Mucosa of rectum (tissue), 2 donors: Measurements from ENCODE around the gene RTN4RL2.
A peak's percentile ranks its signal among the peaks of the same experiment; 100 is the strongest.

Experiments
- H3K27ac ChIP-seq, 2 donors: one replicate each; pipeline ENCODE4 v1.7.0; 2013; ENCODE audit warnings: inconsistent platforms in 2 of 2, low read depth in 2 of 2, low read length in 2 of 2
- H3K27me3 ChIP-seq, 2 donors: one replicate each; pipeline ENCODE4 v1.7.0; 2013; ENCODE audit warnings: low read length in 2 of 2; ENCODE audit not compliant: control insufficient read depth in 2 of 2, insufficient read depth in 2 of 2
- H3K36me3 ChIP-seq, 2 donors: one replicate each; pipeline ENCODE4 v1.7.0; 2013; ENCODE audit warnings: low read length in 2 of 2; ENCODE audit not compliant: control insufficient read depth in 2 of 2, insufficient read depth in 2 of 2
- H3K4me1 ChIP-seq, 2 donors: one replicate each; pipeline ENCODE4 v1.7.0; 2013; ENCODE audit warnings: low read length in 2 of 2, mild to moderate bottlenecking in 1 of 2; ENCODE audit not compliant: control insufficient read depth in 2 of 2, insufficient read depth in 2 of 2
- H3K4me3 ChIP-seq, 2 donors: one replicate each; pipeline ENCODE4 v1.7.0; 2013; ENCODE audit warnings: low read length in 2 of 2
- H3K9ac ChIP-seq, 2 donors: one replicate each; pipeline ENCODE4 v1.7.0; 2013; ENCODE audit warnings: low read length in 2 of 2, low read depth in 1 of 2, mild to moderate bottlenecking in 1 of 2
- H3K9me3 ChIP-seq, 2 donors: one replicate each; pipeline ENCODE4 v1.7.0; 2013; ENCODE audit warnings: low read length in 2 of 2; ENCODE audit not compliant: control insufficient read depth in 2 of 2
- donor health status: healthy.
- donor health status: Normal muscosa, but diverticular disease.

Gene RTN4RL2

GRCh38 chr11:57424137-57424791 is 36.1 kb upstream of the RTN4RL2 start:
- Histone ChIP-seq H3K4me1 (peaks cover 27 to 30% of the 10 kb centered on the region in 2 donors), H3K36me3 (peaks cover 0 to 8% of the 10 kb centered on the region in 2 donors), H3K27ac (peak overlapping the region; percentile 35 to 38), H3K27me3 (no peaks in the 10 kb centered on the region), H3K4me3 (no peak overlapping the region), H3K9ac (no peak overlapping the region), H3K9me3 (no peaks in the 10 kb centered on the region)

GRCh38 chr11:57424792-57425564 is 35.4 kb upstream of the RTN4RL2 start:
- Histone ChIP-seq H3K9me3 (no peaks in the 10 kb centered on the region), H3K9ac (peak overlapping the region; percentile 9 to 37), H3K36me3 (peaks cover 0 to 5% of the 10 kb centered on the region in 2 donors), H3K4me3 (peak overlapping the region; percentile 19 to 49), H3K27me3 (no peaks in the 10 kb centered on the region), H3K27ac (peak overlapping the region; percentile 69 to 81), H3K4me1 (peaks cover 27 to 30% of the 10 kb centered on the region in 2 donors)

- Histone ChIP-seq H3K9me3 (no peaks in the 10 kb centered on the region), H3K4me3 (peak overlapping the region; percentile 54 to 71), H3K27ac (peak overlapping the region; percentile 69 to 81), H3K36me3 (no peaks in the 10 kb centered on the region), H3K4me1 (peaks cover 27 to 30% of the 10 kb centered on the region in 2 donors), H3K9ac (peak overlapping the region; percentile 37 to 38), H3K27me3 (no peaks in the 10 kb centered on the region)
Measured at GRCh38 chr11:57425565-57426438, 34.5 kb upstream of the RTN4RL2 start.

GRCh38 chr11:57426439-57426928 is 33.8 kb upstream of the RTN4RL2 start:
- no peaks in the 10 kb centered on the region for H3K36me3 ChIP-seq
- no peaks in the 10 kb centered on the region for H3K27me3 ChIP-seq
- H3K4me1 ChIP-seq: peaks cover 27 to 30% of the 10 kb centered on the region in 2 donors
- no peaks in the 10 kb centered on the region for H3K9me3 ChIP-seq
- H3K27ac ChIP-seq: peak overlapping the region; percentile 69 to 81
- peak overlapping the region; percentile 62 to 66 for H3K9ac ChIP-seq
- H3K4me3 ChIP-seq: peak overlapping the region; percentile 54 to 71

- H3K9me3 ChIP-seq: no peaks in the 10 kb centered on the region
- peak within 1 kb of the TSS; percentile 54 to 71 for H3K4me3 ChIP-seq
- peak within 1 kb of the TSS; percentile 69 to 81 for H3K27ac ChIP-seq
- no peaks in the 10 kb centered on the region for H3K36me3 ChIP-seq
- H3K9ac ChIP-seq: peak within 1 kb of the TSS; percentile 62 to 66
- H3K27me3 ChIP-seq: no peaks in the 10 kb centered on the region
- H3K4me1 ChIP-seq: peaks cover 27 to 30% of the 10 kb centered on the region in 2 donors
Measured at GRCh38 chr11:57426929-57427726, 33.2 kb upstream of the RTN4RL2 start, which contains the start of gene SLC43A3. TSS of gene SLC43A3 (minus strand) at chr11:57427121. CDS start at chr11:57426172, 949 bp downstream.

GRCh38 chr11:57427727-57428082 is 32.6 kb upstream of the RTN4RL2 start:
- Histone ChIP-seq H3K27ac (peak overlapping the region; percentile 69 to 81), H3K9me3 (no peaks in the 10 kb centered on the region), H3K27me3 (no peaks in the 10 kb centered on the region), H3K36me3 (no peaks in the 10 kb centered on the region), H3K9ac (no peak overlapping the region), H3K4me1 (peaks cover 27 to 30% of the 10 kb centered on the region in 2 donors), H3K4me3 (no peak overlapping the region)

GRCh38 chr11:57428643-57429042 is 31.7 kb upstream of the RTN4RL2 start:
- Histone ChIP-seq H3K4me3 (no peak overlapping the region), H3K36me3 (no peaks in the 10 kb centered on the region), H3K27ac (no peak overlapping the region), H3K4me1 (peaks cover 27 to 30% of the 10 kb centered on the region in 2 donors), H3K9ac (no peak overlapping the region), H3K27me3 (no peaks in the 10 kb centered on the region), H3K9me3 (no peaks in the 10 kb centered on the region)

GRCh38 chr11:57429946-57430345 is 30.4 kb upstream of the RTN4RL2 start:
- Histone ChIP-seq H3K4me3 (no peak overlapping the region), H3K9ac (no peak overlapping the region), H3K36me3 (no peaks in the 10 kb centered on the region), H3K4me1 (peaks cover 19 to 20% of the 10 kb centered on the region in 2 donors), H3K27me3 (no peaks in the 10 kb centered on the region), H3K9me3 (no peaks in the 10 kb centered on the region), H3K27ac (no peak overlapping the region)

GRCh38 chr11:57430952-57431351 is 29.4 kb upstream of the RTN4RL2 start:
- Histone ChIP-seq H3K9me3 (no peaks in the 10 kb centered on the region), H3K4me1 (peaks cover 11% of the 10 kb centered on the region in 2 donors), H3K4me3 (no peak overlapping the region), H3K27me3 (no peaks in the 10 kb centered on the region), H3K27ac (no peak overlapping the region), H3K36me3 (no peaks in the 10 kb centered on the region), H3K9ac (no peak overlapping the region)
